Endothelial cell of umbilical vein (primary cell): ENCODE data around the gene SEMA3E. TPM values are rescaled to one million over a fixed set of nuclear protein-coding genes. Genes with fewer than 3 reads are reported as not detected.
A peak's percentile ranks its signal among the peaks of the same experiment; 100 is the strongest.

Source experiments
- BruUV-seq: library from RNA; stranded (reverse); fragments of 400-500 nt; replicated peaks from 2 replicates; lab custom pipeline; 2021; lab: Mats Ljungman, UMichigan
- CTCF ChIA-PET: fragments of 300-600, 350-600 bp; sonication (Branson Sonifier 250); formaldehyde crosslinking; loops from one replicate; lab custom pipeline; 2021; ENCODE audit warnings: antibody characterized with exemption, inconsistent platforms; lab: Charles Lee
- POLR2A ChIA-PET: fragments of 300-600, 350-600 bp; sonication (Branson Sonifier 250); formaldehyde crosslinking; loops from one replicate; lab custom pipeline; 2021; ENCODE audit warnings: antibody characterized with exemption, inconsistent platforms; lab: Charles Lee
- DNase-seq: peaks from one replicate; pipeline ENCODE4 v3.0.0-alpha.2; 2011; ENCODE audit warnings: low read depth, low spot score
- FAIRE-seq: peaks from 2 replicates; lab custom pipeline; 2011; peaks lifted over from hg19 to GRCh38; lab: Jason Lieb, UNC
- H2AFZ ChIP-seq: 2 replicates; pipeline ENCODE4 v1.6.0; 2012; ENCODE audit warnings: low read depth, low read length, control low read depth, inconsistent platforms
- H3K27ac ChIP-seq: 2 replicates; pipeline ENCODE4 v1.5.1; 2011; ENCODE audit warnings: low read depth, mild to moderate bottlenecking, control low read depth, low read length, moderate library complexity; ENCODE audit not compliant: insufficient read depth
- H3K27me3 ChIP-seq, 2 experiments: 2 replicates each; pipeline versions ENCODE4 v1.6.0 to v1.6.1; 2011; ENCODE audit warnings: low read length in 2 of 2, mixed read lengths in 1 of 2; ENCODE audit not compliant: control insufficient read depth in 2 of 2, insufficient read depth in 2 of 2
- H3K36me3 ChIP-seq, 2 experiments: 2 replicates in 1 of 2; 3 replicates in 1 of 2; pipeline ENCODE4 v1.5.1; 2011; ENCODE audit warnings: low read length in 2 of 2, mild to moderate bottlenecking in 1 of 2, moderate library complexity in 1 of 2; ENCODE audit not compliant: control insufficient read depth in 2 of 2, insufficient read depth in 2 of 2; ENCODE audit errors: extremely low read depth in 1 of 2
- H3K4me1 ChIP-seq: 3 replicates; pipeline ENCODE4 v1.5.1; 2011; ENCODE audit warnings: mild to moderate bottlenecking, low read length; ENCODE audit not compliant: control insufficient read depth, insufficient read depth; ENCODE audit errors: extremely low read depth
- H3K4me2 ChIP-seq: 2 replicates; pipeline ENCODE4 v1.6.1; 2011; ENCODE audit warnings: low read length, control low read depth, mixed read lengths; ENCODE audit not compliant: insufficient read depth
- H3K4me3 ChIP-seq, 3 experiments: fragments of 200-600 bp in 1 of 3; sonication (generic), shearing (Covaris generic) in 1 of 3; replicated peaks in 1 of 3; 2 replicates each; pipeline ENCODE4 v1.5.1; 2011 to 2016; ENCODE audit warnings: control low read depth in 3 of 3, low read length in 3 of 3, mild to moderate bottlenecking in 2 of 3, inconsistent platforms in 1 of 3, low read depth in 1 of 3, moderate library complexity in 1 of 3; ENCODE audit not compliant: insufficient read depth in 1 of 3
- H3K79me2 ChIP-seq: 2 replicates; pipeline ENCODE4 v1.6.0; 2012; ENCODE audit warnings: low read length, inconsistent platforms; ENCODE audit not compliant: control insufficient read depth, insufficient read depth
- H3K9ac ChIP-seq: replicated peaks from 2 replicates; pipeline ENCODE3; 2011; ENCODE audit warnings: low read length, control low read depth; ENCODE audit not compliant: insufficient read depth; ENCODE audit errors: extremely low read depth
- H3K9me1 ChIP-seq: replicated peaks from 3 replicates; pipeline ENCODE4 v1.6.0; 2011; ENCODE audit warnings: mild to moderate bottlenecking, low read length; ENCODE audit not compliant: control insufficient read depth, insufficient read depth; ENCODE audit errors: extremely low read depth
- H3K9me3 ChIP-seq: replicated peaks from 2 replicates; pipeline ENCODE4 v1.5.1; 2012; ENCODE audit warnings: low read length, inconsistent platforms; ENCODE audit not compliant: control insufficient read depth, insufficient read depth
- H4K20me1 ChIP-seq: replicated peaks from 2 replicates; pipeline ENCODE3; 2011; ENCODE audit warnings: mild to moderate bottlenecking, low read length; ENCODE audit not compliant: control insufficient read depth, insufficient read depth; ENCODE audit errors: extremely low read depth
- CTCF ChIP-seq, 2 donors: IDR thresholded peaks; 1 replicate in 1 of 2; 2 replicates in 1 of 2; pipeline ENCODE4 v1.5.1; 2011; ENCODE audit warnings: low read length in 2 of 2, mild to moderate bottlenecking in 2 of 2, moderate library complexity in 2 of 2, control low read depth in 1 of 2, inconsistent platforms in 1 of 2, low read depth in 1 of 2; ENCODE audit not compliant: insufficient read depth in 1 of 2; ENCODE audit errors: extremely low read depth in 1 of 2
- EZH2 ChIP-seq: IDR thresholded peaks from 2 replicates; pipeline ENCODE4 v1.6.1; 2012; ENCODE audit warnings: borderline replicate concordance, low read depth, mild to moderate bottlenecking, moderate library complexity, low read length, inconsistent platforms; ENCODE audit not compliant: severe bottlenecking
- FOS ChIP-seq: IDR thresholded peaks from 2 replicates; pipeline ENCODE4 v1.6.1; 2011; ENCODE audit warnings: mild to moderate bottlenecking, low read length, moderate library complexity, borderline replicate concordance; ENCODE audit not compliant: insufficient read depth
- GATA2 ChIP-seq: IDR thresholded peaks from 2 replicates; pipeline ENCODE4 v1.7.0; 2011; ENCODE audit warnings: low read depth, mild to moderate bottlenecking, moderate library complexity, mixed read lengths, low read length; ENCODE audit not compliant: insufficient read length, insufficient read depth
- JUN ChIP-seq: IDR thresholded peaks from 2 replicates; pipeline ENCODE4 v1.6.1; 2011; ENCODE audit warnings: borderline replicate concordance, low read depth; ENCODE audit not compliant: insufficient read length, insufficient read depth
- MYC ChIP-seq: IDR thresholded peaks from one replicate; pipeline ENCODE4 v1.6.1; 2011; ENCODE audit warnings: mild to moderate bottlenecking, low read depth, low read length
- POLR2A ChIP-seq: IDR thresholded peaks from 2 replicates; pipeline ENCODE4 v1.6.1; 2012; ENCODE audit warnings: low read depth, mild to moderate bottlenecking, control low read depth, low read length
- dilution Hi-C: fragments of 300-500 bp; cut with MboI; formaldehyde crosslinking; loops from one replicate; pipeline ENCODE4 v1.15.0; 2019; ENCODE audit warnings: low sequenced_read_pairs; ENCODE audit not compliant: extremely low pct_ligation_motif_present
- intact Hi-C: fragments of 100-400 bp; cut with micrococcal nuclease; formaldehyde crosslinking; loops from one replicate; pipeline ENCODE4 v1.10.0; 2022
- polyA plus RNA-seq, 4 experiments: library from polyadenylated mRNA; depleted of rRNA in 3 of 4; stranded (reverse) in 3 of 4; unstranded in 1 of 4; fragments of >200 nt; gene quantifications; 2 replicates each; pipeline versions ENCODE4 v1.2.1 to v1.2.3, GENCODE V29; 2011 to 2012; ENCODE audit warnings: missing spikeins in 1 of 4
- total RNA-seq: library from RNA; stranded (reverse); gene quantifications from 2 replicates; pipeline ENCODE4 v1.2.3, GENCODE V29; 2021

Gene SEMA3E
- total and polyA plus RNA-seq, 2 donors (not counting 3 experiments of a cell fraction or from before 2014, with no cell fraction given) = not detected

GRCh38 chr7:83366629-83367028, 282.3 kb downstream of the SEMA3E start:
- no peaks in the 10 kb centered on the region for H3K79me2 ChIP-seq
- TF ChIP-seq CTCF (IDR thresholded peaks at IDR 0.05; ENCODE audit: extremely low read depth in 1 of 2, insufficient read depth in 1 of 2, low read depth in 1 of 2, low read length in 2 of 2) (no peak), MYC (no peak), JUN (no peak), EZH2 (no peak), POLR2A (no peak), GATA2 (no peak)
- ChIA-PET POLR2A (no interaction called here), CTCF (no interaction called here)
- H3K9me1 ChIP-seq = no peaks in the 10 kb centered on the region
- H2AFZ ChIP-seq = no peak overlapping the region
- no peaks in the 10 kb centered on the region for H3K9me3 ChIP-seq
- H3K4me2 ChIP-seq = no peak overlapping the region
- no peak overlapping the region for H3K27ac ChIP-seq
- no TSS peak for BruUV-seq
- DNase-seq = no peak
- no peak overlapping the region for H3K9ac ChIP-seq
- FAIRE-seq = no peak
- H3K4me1 ChIP-seq = no peaks in the 10 kb centered on the region
- intact Hi-C loops (loop anchor here (10.0 kb wide), 1 partner anchor 362 kb away; no protein-coding TSS in a partner anchor), dilution Hi-C loops (no loop called here)
- no peak overlapping the region for H3K4me3 ChIP-seq
- no peaks in the 10 kb centered on the region for H3K36me3 ChIP-seq
- no peaks in the 10 kb centered on the region for H4K20me1 ChIP-seq
- peaks cover 0 to 6% of the 10 kb centered on the region in 2 experiments for H3K27me3 ChIP-seq

DNA sequence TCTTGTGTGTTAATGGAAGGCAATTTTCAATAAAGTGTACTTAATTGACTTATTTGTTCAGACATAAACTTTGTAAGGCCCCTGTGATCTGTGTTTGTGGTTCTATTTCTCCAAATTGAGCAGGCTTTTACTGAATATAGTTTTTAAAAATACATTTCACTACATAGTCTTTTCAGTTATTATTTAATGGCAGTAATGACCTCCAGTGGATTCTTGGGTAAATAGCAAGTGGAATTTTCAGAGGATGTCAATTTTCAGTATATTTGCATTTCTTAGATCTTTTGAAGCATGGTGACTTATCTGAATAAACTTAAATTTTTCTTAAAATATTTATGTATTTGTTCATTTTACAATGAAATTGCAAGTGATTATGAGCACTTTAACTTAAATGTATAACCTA, 283.2 kb downstream of the SEMA3E start:
- Histone ChIP-seq H3K9me1 (no peaks in the 10 kb centered on the region), H2AFZ (no peak overlapping the region), H3K4me1 (no peaks in the 10 kb centered on the region), H3K36me3 (no peaks in the 10 kb centered on the region), H3K79me2 (no peaks in the 10 kb centered on the region), H3K9ac (no peak overlapping the region), H3K27me3 (peaks cover 0 to 6% of the 10 kb centered on the region in 2 experiments), H3K4me2 (no peak overlapping the region), H3K4me3 (no peak overlapping the region), H4K20me1 (no peaks in the 10 kb centered on the region), H3K9me3 (no peaks in the 10 kb centered on the region), H3K27ac (no peak overlapping the region)
- no peak for TF ChIP-seq GATA2
- no peak for TF ChIP-seq FOS
- no peak for TF ChIP-seq CTCF (IDR thresholded peaks at IDR 0.05; ENCODE audit: extremely low read depth in 1 of 2, insufficient read depth in 1 of 2, low read depth in 1 of 2, low read length in 2 of 2)
- ChIA-PET POLR2A (no interaction called here), CTCF (no interaction called here)
- DNase-seq (peak; percentile 13), FAIRE-seq (no peak)
- dilution Hi-C loops (no loop called here), intact Hi-C loops (loop anchor here (1.0 to 10.0 kb wide), 3 partner anchors 361 to 625 kb away; no protein-coding TSS in a partner anchor)
- BruUV-seq = no TSS peak
